DND-41 (cell line): ENCODE measurements around the gene MFAP2.
A peak's percentile ranks its signal among the peaks of the same experiment; 100 is the strongest.

ENCODE experiments used
- ATAC-seq: fragments of 200-7000 bp; cut with Tn5 transposase; 3 replicates; pipeline ENCODE4 v1.9.1; 2021; ENCODE audit warnings: low read depth; ENCODE audit not compliant: insufficient read depth
- DNase-seq: peaks from one replicate; pipeline ENCODE4 v3.0.0-alpha.2; 2020
- H2AFZ ChIP-seq: 2 replicates; pipeline ENCODE4 v1.6.0; 2012; ENCODE audit warnings: low read depth, low read length
- H3K27ac ChIP-seq: 2 replicates; pipeline ENCODE4 v1.5.1; 2012; ENCODE audit warnings: low read length, inconsistent platforms
- H3K27me3 ChIP-seq: fragments of 200-600 bp; sonication (generic); 2 replicates; pipeline ENCODE4 v1.6.0; 2012; ENCODE audit warnings: low read length, mild to moderate bottlenecking, inconsistent platforms; ENCODE audit not compliant: insufficient read depth, poor library complexity
- H3K36me3 ChIP-seq: 2 replicates; pipeline ENCODE4 v1.5.1; 2012; ENCODE audit warnings: low read length, inconsistent platforms; ENCODE audit not compliant: insufficient read depth
- H3K4me1 ChIP-seq: 2 replicates; pipeline ENCODE4 v1.5.1; 2012; ENCODE audit warnings: mild to moderate bottlenecking, low read length; ENCODE audit not compliant: insufficient read depth
- H3K4me2 ChIP-seq: 2 replicates; pipeline ENCODE4 v1.6.0; 2012; ENCODE audit warnings: mild to moderate bottlenecking, moderate library complexity, low read length, inconsistent platforms; ENCODE audit not compliant: insufficient read depth
- H3K4me3 ChIP-seq, 2 experiments: fragments of 200-600 bp in 1 of 2; shearing (Covaris generic) in 1 of 2; 2 replicates each; pipeline ENCODE4 v1.5.1; 2012 to 2016; ENCODE audit warnings: inconsistent platforms in 2 of 2, low read length in 2 of 2, mild to moderate bottlenecking in 2 of 2, low read depth in 1 of 2, moderate library complexity in 1 of 2
- H3K79me2 ChIP-seq: 2 replicates; pipeline ENCODE4 v1.6.0; 2012; ENCODE audit warnings: low read length, inconsistent platforms; ENCODE audit not compliant: insufficient read depth
- H3K9ac ChIP-seq: 2 replicates; pipeline ENCODE4 v1.6.0; 2012; ENCODE audit warnings: low read depth, mild to moderate bottlenecking, inconsistent platforms, low read length, moderate library complexity
- H3K9me3 ChIP-seq: 2 replicates; pipeline ENCODE4 v1.5.1; 2012; ENCODE audit warnings: low read length, moderate library complexity, mild to moderate bottlenecking, inconsistent platforms; ENCODE audit not compliant: insufficient read depth, severe bottlenecking
- H4K20me1 ChIP-seq: 2 replicates; pipeline ENCODE4 v1.6.0; 2012; ENCODE audit warnings: low read length; ENCODE audit not compliant: insufficient read depth
- CTCF ChIP-seq: IDR thresholded peaks from 2 replicates; pipeline ENCODE4 v1.5.1; 2012; ENCODE audit warnings: borderline replicate concordance, low read length, moderate library complexity, mild to moderate bottlenecking; ENCODE audit not compliant: poor library complexity, severe bottlenecking; ENCODE audit errors: extremely low read depth
- EZH2 ChIP-seq: IDR thresholded peaks from 3 replicates; pipeline ENCODE4 v1.6.1; 2012; ENCODE audit warnings: borderline replicate concordance, low read depth, mild to moderate bottlenecking, moderate library complexity, low read length, inconsistent platforms; ENCODE audit not compliant: severe bottlenecking

MFAP2 gene

GRCh38 chr1:17013491-17014320 is 33.3 kb upstream of the MFAP2 start:
- Histone ChIP-seq H3K4me2 (no peak overlapping the region), H3K79me2 (peaks cover 8% of the 10 kb centered on the region), H3K27me3 (no peaks in the 10 kb centered on the region)

GRCh38 chr1:17012775-17013490 is 32.5 kb upstream of the MFAP2 start:
- DNase-seq: no peak
- no peak overlapping the region for H3K4me2 ChIP-seq
- H3K79me2 ChIP-seq: peaks cover 8% of the 10 kb centered on the region

More at GRCh38 chr1:17013491-17014320, 33.3 kb upstream of the MFAP2 start:
- H3K9ac ChIP-seq: no peak overlapping the region
- H3K4me1 ChIP-seq: peaks cover 23% of the 10 kb centered on the region
- H3K27ac ChIP-seq: no peak overlapping the region
- H3K4me3 ChIP-seq: no peak overlapping the region
- H2AFZ ChIP-seq: no peak overlapping the region
- DNase-seq (no peak), ATAC-seq (no peak)
- no peaks in the 10 kb centered on the region for H3K9me3 ChIP-seq
- TF ChIP-seq CTCF: no peak
- no peak for TF ChIP-seq EZH2
- peaks cover 8% of the 10 kb centered on the region for H3K36me3 ChIP-seq
- peaks cover 11% of the 10 kb centered on the region for H4K20me1 ChIP-seq

GRCh38 chr1:17011439-17012307 is 31.3 kb upstream of the MFAP2 start, which contains the start of gene ATP13A2:
Gene ATP13A2, minus strand, starts transcription at chr1:17011928. Its CDS starts 190 bp downstream, at chr1:17011738.
- Histone ChIP-seq H3K79me2 (peaks cover 8% of the 10 kb centered on the region), H3K27ac (peak within 1 kb of the TSS; percentile 52; the same call in 1 of the 2 replicates), H3K9ac (peak within 1 kb of the TSS; percentile 76), H2AFZ (peak within 1 kb of the TSS; percentile 81), H3K27me3 (no peaks in the 10 kb centered on the region), H3K36me3 (no peaks in the 10 kb centered on the region; the same call in 1 of the 2 replicates), H3K4me2 (peak within 1 kb of the TSS; percentile 85), H3K9me3 (no peaks in the 10 kb centered on the region), H3K4me3 (peak within 1 kb of the TSS; percentile 45 to 87; a peak in 3 of 4 replicates), H3K4me1 (peaks cover 23% of the 10 kb centered on the region), H4K20me1 (peaks cover 11% of the 10 kb centered on the region)
- TF ChIP-seq CTCF (no peak), EZH2 (no peak)
- DNase-seq (peak; percentile 79), ATAC-seq (peak; percentile 99)

More at GRCh38 chr1:17012775-17013490, 32.5 kb upstream of the MFAP2 start:
- Histone ChIP-seq H3K4me3 (no peak overlapping the region), H4K20me1 (peaks cover 11% of the 10 kb centered on the region), H3K4me1 (peaks cover 23% of the 10 kb centered on the region), H3K9me3 (no peaks in the 10 kb centered on the region), H3K36me3 (peaks cover 1% of the 10 kb centered on the region), H2AFZ (peak overlapping the region; percentile 81), H3K27me3 (no peaks in the 10 kb centered on the region), H3K9ac (no peak overlapping the region), H3K27ac (no peak overlapping the region)
- no peak for ATAC-seq
- no peak for TF ChIP-seq EZH2
- no peak for TF ChIP-seq CTCF
